Activated naive CD4-positive, alpha-beta T cell treated with anti-CD3 and anti-CD28 coated beads for 36 hours (primary cell): ENCODE results near the gene GGA3. TPM values are rescaled to one million over a fixed set of nuclear protein-coding genes. Genes with fewer than 3 reads are reported as not detected.
A peak's percentile ranks its signal among the peaks of the same experiment; 100 is the strongest.
"Not testable (repeated sequence)": the region's sequence is repeated elsewhere in the genome, so short reads cannot be mapped to it uniquely, and the experiment has no call there.

Experiments used
- CTCF ChIA-PET: fragments of 350-600 bp; sonication (Branson Sonifier 250); formaldehyde crosslinking; loops from one replicate; lab custom pipeline; 2021; ENCODE audit warnings: antibody characterized with exemption; lab: Charles Lee
- DNase-seq: peaks from one replicate; pipeline ENCODE4 v3.0.0-alpha.2; 2020
- H3K27ac Mint-ChIP-seq: one replicate; pipeline ENCODE4 v1.8.0; 2021; ENCODE audit warnings: mild to moderate bottlenecking, mixed read lengths
- H3K27me3 Mint-ChIP-seq: one replicate; pipeline ENCODE4 v1.8.0; 2021; ENCODE audit warnings: low read depth, mixed read lengths
- H3K36me3 Mint-ChIP-seq: one replicate; pipeline ENCODE4 v1.8.0; 2021; ENCODE audit warnings: low read depth, mixed read lengths
- H3K4me1 Mint-ChIP-seq: one replicate; pipeline ENCODE4 v1.8.0; 2021; ENCODE audit warnings: low read depth, mixed read lengths
- H3K4me3 Mint-ChIP-seq: one replicate; pipeline ENCODE4 v1.8.0; 2021; ENCODE audit warnings: mild to moderate bottlenecking, moderate library complexity, mixed read lengths
- H3K9me3 Mint-ChIP-seq: one replicate; pipeline ENCODE4 v1.8.0; 2021; ENCODE audit warnings: mixed read lengths
- intact Hi-C: fragments of 100-400 bp; cut with micrococcal nuclease; formaldehyde crosslinking; loops from one replicate; pipeline ENCODE4 v1.15.1; 2023
- total RNA-seq, 2 experiments: library from RNA; stranded (reverse); gene quantifications; one replicate each; pipeline ENCODE4 v1.2.3, GENCODE V29; 2021

The GGA3 gene
- total RNA-seq, 2 experiments from 2014 or later: 65.7 to 66.1 TPM

DNA sequence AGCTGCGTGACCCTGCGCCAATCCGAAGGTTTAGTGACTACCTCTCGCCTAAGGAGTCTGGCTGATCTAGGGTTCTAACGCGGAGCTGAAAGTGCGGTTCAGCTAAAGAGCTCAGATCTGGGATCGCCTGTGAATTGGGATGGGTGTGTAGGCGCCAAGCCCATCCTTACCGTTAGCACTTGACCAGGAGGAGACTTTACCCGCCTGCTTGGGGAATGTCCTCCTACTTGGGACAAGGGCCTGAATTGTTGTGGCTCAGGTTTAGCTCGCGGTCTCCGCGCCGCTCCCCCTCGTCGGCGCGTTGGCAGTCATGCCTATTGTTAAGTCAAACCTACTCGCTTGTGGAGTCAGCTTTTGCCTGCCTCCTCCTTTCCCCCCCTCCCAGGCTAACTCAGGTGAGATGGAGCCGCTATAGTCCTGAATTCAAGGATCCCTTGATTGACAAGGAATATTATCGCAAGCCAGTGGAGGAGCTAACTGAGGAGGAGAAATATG lies 753 bp upstream of the GGA3 start:
- CTCF ChIA-PET: interaction anchor here (0.6 to 4.2 kb wide), 11 partner anchors 8 to 254 kb away, joined by 3 to 52 read pairs (median 4); partner anchors contain the start of genes MIF4GD, SLC25A19 and TSEN54
- Mint-ChIP-seq H3K4me3 (peak overlapping the region; percentile 93), H3K4me1 (peaks cover 46% of the 10 kb centered on the region), H3K36me3 (peaks cover 21% of the 10 kb centered on the region), H3K27ac (peak overlapping the region; percentile 99), H3K9me3 (no peaks in the 10 kb centered on the region), H3K27me3 (no peaks in the 10 kb centered on the region)
- no peak for DNase-seq
- intact Hi-C loops: loop anchor here (5.0 to 10.0 kb wide), 3 partner anchors 150 to 523 kb away; partner anchors contain the start of genes CASKIN2, TSEN54 and UNK

GRCh38 chr17:75260641-75261335 lies 618 bp downstream of the GGA3 start:
- CTCF ChIA-PET: interaction anchor here (0.6 to 4.2 kb wide), 8 partner anchors 9 to 340 kb away, joined by 3 to 52 read pairs (median 6); partner anchors contain the start of gene MIF4GD
- H3K27ac Mint-ChIP-seq: peak overlapping the region; percentile 99
- H3K9me3 Mint-ChIP-seq: no peaks in the 10 kb centered on the region
- H3K27me3 Mint-ChIP-seq: no peaks in the 10 kb centered on the region
- intact Hi-C loops: loop anchor here (1.0 to 10.0 kb wide), 11 partner anchors 10 to 524 kb away; partner anchors contain the start of genes CASKIN2, JPT1, NUP85 and SLC25A19
- H3K4me3 Mint-ChIP-seq: peak overlapping the region; percentile 93
- peaks cover 18% of the 10 kb centered on the region for H3K36me3 Mint-ChIP-seq
- peaks cover 60% of the 10 kb centered on the region for H3K4me1 Mint-ChIP-seq
- peak; percentile 76 for DNase-seq

DNA sequence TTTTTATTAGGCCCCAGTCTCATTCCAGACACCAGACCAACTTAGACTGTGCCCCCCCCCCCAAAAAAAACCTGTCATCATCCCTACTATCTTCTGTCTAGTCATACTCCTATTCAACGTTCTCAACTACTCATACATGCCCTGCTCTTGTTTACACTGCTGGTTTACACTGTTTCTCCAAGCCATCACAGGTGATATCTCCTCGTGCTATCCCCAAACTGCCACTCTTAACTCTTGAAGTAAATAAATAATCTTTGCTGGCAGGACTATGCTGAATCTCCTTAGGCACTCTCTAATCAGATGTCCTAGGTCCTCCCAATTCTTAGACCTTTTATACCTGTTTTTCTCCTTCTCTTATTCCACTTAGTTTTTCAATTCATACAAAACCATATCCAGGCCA lies 4.2 kb downstream of the GGA3 start:
- H3K4me1 Mint-ChIP-seq: peaks cover 71% of the 10 kb centered on the region
- intact Hi-C loops, H3K27me3 Mint-ChIP-seq, H3K4me3 Mint-ChIP-seq, H3K36me3 Mint-ChIP-seq, DNase-seq, H3K9me3 Mint-ChIP-seq, CTCF ChIA-PET: not testable (repeated sequence)
- H3K27ac Mint-ChIP-seq: peak overlapping the region; percentile 50

DNA sequence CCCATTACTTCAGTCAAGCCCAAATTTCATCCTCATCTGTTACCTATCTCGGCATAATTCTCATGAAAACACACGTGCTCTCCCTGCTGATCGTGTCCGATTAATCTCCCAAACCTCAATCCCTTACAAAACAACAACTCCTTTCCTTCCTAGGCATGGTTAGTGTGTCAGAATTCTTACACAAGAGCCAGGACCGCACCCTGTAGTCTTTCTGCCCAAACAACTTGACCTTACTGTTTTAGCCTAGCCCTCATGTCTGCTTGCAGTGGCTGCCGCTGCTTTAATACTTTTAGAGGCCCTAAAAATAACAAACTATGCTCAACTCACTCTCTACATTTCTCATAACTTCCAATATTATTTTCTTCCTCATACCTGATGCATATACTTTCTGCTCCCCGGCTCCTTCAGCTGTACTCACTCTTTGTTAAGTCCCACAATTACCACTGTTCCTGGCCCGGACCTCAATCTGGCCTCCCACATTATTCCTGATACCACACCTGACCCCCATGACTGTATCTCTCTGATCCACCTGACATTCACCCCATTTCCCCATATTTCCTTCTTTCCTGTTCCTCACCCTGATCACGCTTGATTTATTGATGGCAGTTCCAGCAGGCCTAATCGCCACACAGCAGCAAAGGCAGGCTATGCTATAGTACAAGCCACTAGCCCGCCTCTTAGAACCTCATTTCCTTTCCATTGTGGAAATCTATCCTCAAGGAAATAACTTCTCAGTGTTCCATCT lies 5.3 kb downstream of the GGA3 start:
- intact Hi-C loops, H3K4me3 Mint-ChIP-seq, CTCF ChIA-PET, H3K27ac Mint-ChIP-seq, DNase-seq, H3K9me3 Mint-ChIP-seq, H3K27me3 Mint-ChIP-seq, H3K36me3 Mint-ChIP-seq: not testable (repeated sequence)
- H3K4me1 Mint-ChIP-seq: peaks cover 81% of the 10 kb centered on the region

DNA sequence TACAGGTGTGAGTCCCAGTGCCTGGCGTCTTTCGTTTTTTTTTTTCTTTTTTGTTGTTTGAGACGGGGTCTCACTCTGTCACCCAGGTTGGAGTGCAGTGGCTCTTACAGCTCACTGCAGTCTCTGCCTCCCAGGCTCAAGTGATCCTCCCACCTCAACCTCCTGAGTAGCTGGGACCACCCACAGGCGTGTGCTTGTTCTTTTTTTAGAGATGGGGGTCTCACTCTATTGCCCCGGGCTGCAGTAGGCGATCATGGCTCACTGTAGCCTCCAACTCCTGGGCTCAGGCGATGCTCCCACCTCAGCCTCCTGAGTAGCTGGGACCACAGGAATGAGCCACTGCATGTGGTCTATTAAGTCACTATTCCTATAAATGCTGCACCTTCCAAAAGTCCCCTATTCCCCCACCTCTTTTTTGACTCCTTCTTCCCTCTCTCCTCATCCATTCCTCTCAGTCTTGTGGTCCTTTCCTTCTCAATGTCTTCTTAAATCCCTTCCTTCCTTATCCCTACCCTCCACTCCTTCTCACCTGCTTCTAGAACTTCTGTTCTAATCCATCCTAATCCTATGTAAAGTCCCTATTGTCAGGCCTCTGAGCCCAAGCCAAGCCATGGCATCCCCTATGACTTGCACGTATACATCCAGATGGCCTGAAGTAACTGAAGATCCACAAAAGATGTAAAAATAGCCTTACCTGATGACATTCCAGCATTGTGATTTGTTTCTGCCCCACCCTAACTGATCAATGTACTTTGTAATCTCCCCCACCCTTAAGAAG lies 9.2 kb downstream of the GGA3 start:
- no peak overlapping the region for H3K4me3 Mint-ChIP-seq
- no peak for DNase-seq
- H3K27ac Mint-ChIP-seq: peak overlapping the region; percentile 80
- H3K4me1 Mint-ChIP-seq: peaks cover 85% of the 10 kb centered on the region
- H3K9me3 Mint-ChIP-seq: no peaks in the 10 kb centered on the region
- H3K27me3 Mint-ChIP-seq: no peaks in the 10 kb centered on the region
- peaks cover 2% of the 10 kb centered on the region for H3K36me3 Mint-ChIP-seq
- CTCF ChIA-PET: interaction anchor here (0.7 to 3.3 kb wide), 3 partner anchors 8 to 19 kb away, joined by 5 to 19 read pairs (median 9); partner anchors contain the start of gene MIF4GD
- intact Hi-C loops: loop anchor here (5.0 kb wide), 1 partner anchor 155 kb away; the partner anchor contains the start of gene GRB2

GRCh38 chr17:75250009-75250471 lies 11.4 kb downstream of the GGA3 start:
- peak overlapping the region; percentile 93 for H3K27ac Mint-ChIP-seq
- peak; percentile 90 for DNase-seq
- intact Hi-C loops: loop anchor here (1.0 to 5.0 kb wide), 3 partner anchors 11 to 157 kb away; partner anchors contain the start of genes GGA3, GRB2, MIF4GD and MRPS7
- H3K9me3 Mint-ChIP-seq: no peaks in the 10 kb centered on the region
- peak overlapping the region; percentile 61 for H3K4me3 Mint-ChIP-seq
- peaks cover 74% of the 10 kb centered on the region for H3K4me1 Mint-ChIP-seq
- CTCF ChIA-PET: interaction anchor here (0.8 to 3.4 kb wide), 11 partner anchors 11 to 266 kb away, joined by 3 to 41 read pairs (median 3); partner anchors contain the start of genes GGA3, MIF4GD, MRPS7 and NUP85
- peaks cover 10% of the 10 kb centered on the region for H3K36me3 Mint-ChIP-seq
- no peaks in the 10 kb centered on the region for H3K27me3 Mint-ChIP-seq

DNA sequence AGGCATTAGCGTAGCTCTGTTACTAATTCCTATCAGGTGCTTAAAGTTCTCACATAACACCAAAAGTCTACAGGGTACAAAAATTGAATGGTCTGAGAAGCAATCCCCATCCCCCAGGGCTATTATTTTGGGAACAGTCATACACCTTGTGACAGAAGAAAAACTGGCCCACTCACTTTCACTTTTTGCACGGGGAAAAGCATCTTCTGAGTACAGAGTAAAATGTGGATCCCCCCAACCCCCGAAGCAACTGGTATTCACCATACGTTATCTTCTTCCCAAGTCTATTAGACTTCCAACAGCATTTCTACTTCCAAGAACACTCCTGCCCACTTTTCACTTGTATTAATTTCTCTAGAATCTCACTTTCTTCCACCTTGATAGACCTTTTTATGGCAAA lies 11.8 kb downstream of the GGA3 start:
- intact Hi-C loops: no loop called here
- DNase-seq: peak; percentile 30
- Mint-ChIP-seq H3K27me3 (no peaks in the 10 kb centered on the region), H3K4me1 (peaks cover 75% of the 10 kb centered on the region), H3K36me3 (peaks cover 11% of the 10 kb centered on the region), H3K27ac (peak overlapping the region; percentile 93), H3K4me3 (peak overlapping the region; percentile 61), H3K9me3 (no peaks in the 10 kb centered on the region)
- CTCF ChIA-PET: interaction anchor here (0.7 to 3.4 kb wide), 12 partner anchors 11 to 267 kb away, joined by 3 to 41 read pairs (median 3); partner anchors contain the start of genes GGA3, MIF4GD, MRPS7 and NUP85

GRCh38 chr17:75246404-75246803 lies 15.0 kb downstream of the GGA3 start:
- intact Hi-C loops: no loop called here
- H3K27ac Mint-ChIP-seq: no peak overlapping the region

GRCh38 chr17:75245011-75245410 lies 16.4 kb downstream of the GGA3 start:
- H3K27ac Mint-ChIP-seq: peak overlapping the region; percentile 36

More at GRCh38 chr17:75246404-75246803, 15.0 kb downstream of the GGA3 start:
- Mint-ChIP-seq H3K4me3 (no peak overlapping the region), H3K4me1 (peaks cover 75% of the 10 kb centered on the region), H3K9me3 (no peaks in the 10 kb centered on the region), H3K27me3 (no peaks in the 10 kb centered on the region), H3K36me3 (peaks cover 23% of the 10 kb centered on the region)
- no peak for DNase-seq
- CTCF ChIA-PET: interaction anchor here (0.6 to 0.8 kb wide), 2 partner anchors 16 to 18 kb away, joined by 4 to 5 read pairs; no protein-coding TSS in a partner anchor

DNA sequence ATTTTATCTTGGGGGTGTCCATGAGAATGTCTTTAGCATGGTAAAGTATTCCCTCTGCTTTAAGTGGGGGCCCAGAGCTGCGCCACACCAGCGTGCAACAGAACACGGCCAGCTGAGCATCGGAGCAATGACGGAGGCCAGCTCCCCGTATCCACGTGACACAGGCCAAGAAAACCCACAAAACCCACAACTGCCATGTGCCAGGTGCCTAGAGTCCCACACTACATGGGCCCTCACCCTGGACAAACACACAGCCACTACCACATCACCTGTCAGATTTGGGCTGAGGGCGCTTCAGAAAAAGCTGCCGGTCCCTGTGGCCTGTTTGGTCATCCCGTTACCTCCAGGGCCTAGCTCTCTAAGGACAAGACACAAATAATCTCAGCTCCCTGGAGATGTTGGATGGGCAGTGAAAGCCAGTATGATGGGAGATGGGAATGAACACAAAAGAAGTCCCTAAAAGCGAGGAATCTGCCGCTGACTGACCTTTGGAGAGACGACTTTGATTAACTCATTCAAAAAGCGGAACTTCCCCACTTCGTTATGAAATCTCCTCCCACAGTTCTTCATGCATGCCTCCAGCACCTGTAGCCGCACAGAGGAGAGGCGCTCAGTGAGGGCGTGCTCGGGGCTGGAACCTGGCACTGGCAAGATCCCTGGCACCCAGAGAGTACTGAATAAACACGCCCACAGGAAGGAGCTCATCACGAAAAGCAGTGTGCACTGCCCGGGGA lies 17.1 kb downstream of the GGA3 start:
- H3K36me3 Mint-ChIP-seq: peaks cover 25% of the 10 kb centered on the region
- intact Hi-C loops: no loop called here
- CTCF ChIA-PET: interaction anchor here (0.6 to 1.3 kb wide), 2 partner anchors 18 to 49 kb away, joined by 4 to 6 read pairs; no protein-coding TSS in a partner anchor

More at GRCh38 chr17:75245011-75245410, 16.4 kb downstream of the GGA3 start:
- intact Hi-C loops: no loop called here
- CTCF ChIA-PET: interaction anchor here (0.5 to 0.6 kb wide), 2 partner anchors 48 to 167 kb away, joined by 3 to 6 read pairs; no protein-coding TSS in a partner anchor
- no peaks in the 10 kb centered on the region for H3K9me3 Mint-ChIP-seq
- H3K36me3 Mint-ChIP-seq: peaks cover 27% of the 10 kb centered on the region
- H3K27me3 Mint-ChIP-seq: no peaks in the 10 kb centered on the region
- no peak for DNase-seq
- H3K4me1 Mint-ChIP-seq: peaks cover 71% of the 10 kb centered on the region
- no peak overlapping the region for H3K4me3 Mint-ChIP-seq

More for the DNA sequence above, 17.1 kb downstream of the GGA3 start:
- peak overlapping the region; percentile 65 for H3K27ac Mint-ChIP-seq
- no peaks in the 10 kb centered on the region for H3K9me3 Mint-ChIP-seq
- H3K4me1 Mint-ChIP-seq: peaks cover 63% of the 10 kb centered on the region
- no peak for DNase-seq
- no peaks in the 10 kb centered on the region for H3K27me3 Mint-ChIP-seq
- H3K4me3 Mint-ChIP-seq: no peak overlapping the region
